ENCODE measurements around the gene IQSEC1. TPM values are rescaled to one million over a fixed set of nuclear protein-coding genes. Genes with fewer than 3 reads are reported as not detected.

IQSEC1 gene
- polyA plus RNA-seq, 4 donors = 1.1 to 24.8 (median 7.8) TPM

GRCh38 chr3:13083898-13084297, 10.7 kb upstream of the IQSEC1 start:
- FAIRE-seq = no peak
- 72 to 80% (median 74%) methylated on average over 8 of the region's 8 CpGs for WGBS, 3 donors
- no peak for DNase-seq

GRCh38 chr3:13083254-13083653, 10.0 kb upstream of the IQSEC1 start:
- H3K4me3 ChIP-seq (ENCODE audit: low read depth in 1 of 3, low read length in 3 of 3) = no peak overlapping the region
- H3K36me3 ChIP-seq (ENCODE audit: control insufficient read depth in 3 of 3, insufficient read depth in 2 of 3, low read depth in 1 of 3, low read length in 3 of 3) = no peaks in the 10 kb centered on the region
- H3K27me3 ChIP-seq (ENCODE audit: control insufficient read depth in 3 of 3, insufficient read depth in 3 of 3, low read length in 3 of 3) = peaks cover 0 to 9% (median 0%) of the 10 kb centered on the region in 3 donors
- FAIRE-seq (no peak), DNase-seq (no peak)
- no peaks in the 10 kb centered on the region for H3K4me1 ChIP-seq (ENCODE audit: control insufficient read depth in 3 of 3, insufficient read depth in 2 of 3, low read depth in 1 of 3, low read length in 2 of 3)
- no peaks in the 10 kb centered on the region for H3K9me3 ChIP-seq (ENCODE audit: control insufficient read depth in 2 of 2, insufficient read depth in 1 of 2, low read depth in 1 of 2, low read length in 1 of 2)
- WGBS, 3 donors = 70 to 92% (median 86%) methylated on average over 6 of the region's 6 CpGs
- H3K27ac ChIP-seq (ENCODE audit: low read depth in 1 of 3, low read length in 2 of 3) = no peak overlapping the region

More at GRCh38 chr3:13083898-13084297, 10.7 kb upstream of the IQSEC1 start:
- Histone ChIP-seq H3K27ac (ENCODE audit: low read depth in 1 of 3, low read length in 2 of 3) (no peak overlapping the region), H3K9me3 (ENCODE audit: control insufficient read depth in 2 of 2, insufficient read depth in 1 of 2, low read depth in 1 of 2, low read length in 1 of 2) (no peaks in the 10 kb centered on the region), H3K4me1 (ENCODE audit: control insufficient read depth in 3 of 3, insufficient read depth in 2 of 3, low read depth in 1 of 3, low read length in 2 of 3) (no peaks in the 10 kb centered on the region), H3K27me3 (ENCODE audit: control insufficient read depth in 3 of 3, insufficient read depth in 3 of 3, low read length in 3 of 3) (peaks cover 0 to 9% (median 0%) of the 10 kb centered on the region in 3 donors), H3K4me3 (ENCODE audit: low read depth in 1 of 3, low read length in 3 of 3) (no peak overlapping the region), H3K36me3 (ENCODE audit: control insufficient read depth in 3 of 3, insufficient read depth in 2 of 3, low read depth in 1 of 3, low read length in 3 of 3) (no peaks in the 10 kb centered on the region)

DNA sequence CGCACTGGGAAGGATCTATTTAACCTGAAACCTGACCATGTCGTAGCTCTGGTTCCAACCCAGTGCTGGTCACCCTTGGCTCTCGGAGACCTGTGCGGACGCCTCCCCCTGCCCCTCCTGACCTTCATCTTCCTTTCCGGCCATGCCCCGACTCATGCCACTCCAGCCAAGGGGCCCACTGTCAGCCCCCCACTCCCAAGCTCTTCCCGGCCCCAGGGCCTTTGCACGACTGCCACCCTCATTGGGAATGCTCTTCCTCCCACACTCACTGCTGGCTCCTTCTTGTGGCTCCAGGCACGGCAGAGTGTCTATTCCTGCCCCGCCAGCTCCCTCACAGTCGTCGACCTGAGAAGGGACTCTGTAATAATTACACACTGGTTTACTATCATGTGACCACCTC, 9.4 kb upstream of the IQSEC1 start:
- FAIRE-seq (no peak), DNase-seq (no peak)
- H3K27me3 ChIP-seq (ENCODE audit: control insufficient read depth in 3 of 3, insufficient read depth in 3 of 3, low read length in 3 of 3) = peaks cover 0 to 13% (median 3%) of the 10 kb centered on the region in 3 donors
- H3K36me3 ChIP-seq (ENCODE audit: control insufficient read depth in 3 of 3, insufficient read depth in 2 of 3, low read depth in 1 of 3, low read length in 3 of 3) = no peaks in the 10 kb centered on the region
- no peak overlapping the region for H3K27ac ChIP-seq (ENCODE audit: low read depth in 1 of 3, low read length in 2 of 3)
- no peaks in the 10 kb centered on the region for H3K9me3 ChIP-seq (ENCODE audit: control insufficient read depth in 2 of 2, insufficient read depth in 1 of 2, low read depth in 1 of 2, low read length in 1 of 2)
- 80 to 87% (median 86%) methylated on average over 13 of the region's 13 CpGs for WGBS, 3 donors
- no peaks in the 10 kb centered on the region for H3K4me1 ChIP-seq (ENCODE audit: control insufficient read depth in 3 of 3, insufficient read depth in 2 of 3, low read depth in 1 of 3, low read length in 2 of 3)
- H3K4me3 ChIP-seq (ENCODE audit: low read depth in 1 of 3, low read length in 3 of 3) = no peak overlapping the region

- Histone ChIP-seq H3K36me3 (ENCODE audit: control insufficient read depth in 3 of 3, insufficient read depth in 2 of 3, low read depth in 1 of 3, low read length in 3 of 3) (no peaks in the 10 kb centered on the region), H3K4me3 (ENCODE audit: low read depth in 1 of 3, low read length in 3 of 3) (no peak overlapping the region), H3K27me3 (ENCODE audit: control insufficient read depth in 3 of 3, insufficient read depth in 3 of 3, low read length in 3 of 3) (peaks cover 0 to 13% (median 3%) of the 10 kb centered on the region in 3 donors), H3K27ac (ENCODE audit: low read depth in 1 of 3, low read length in 2 of 3) (no peak overlapping the region), H3K4me1 (ENCODE audit: control insufficient read depth in 3 of 3, insufficient read depth in 2 of 3, low read depth in 1 of 3, low read length in 2 of 3) (no peaks in the 10 kb centered on the region), H3K9me3 (ENCODE audit: control insufficient read depth in 2 of 2, insufficient read depth in 1 of 2, low read depth in 1 of 2, low read length in 1 of 2) (no peaks in the 10 kb centered on the region)
- DNase-seq = no peak
- 42 to 75% (median 65%) methylated on average over 23 of the region's 23 CpGs for WGBS, 3 donors
- FAIRE-seq = no peak
These were observed 8.6 kb upstream of the IQSEC1 start for GRCh38 chr3:13081603-13082360.

DNA sequence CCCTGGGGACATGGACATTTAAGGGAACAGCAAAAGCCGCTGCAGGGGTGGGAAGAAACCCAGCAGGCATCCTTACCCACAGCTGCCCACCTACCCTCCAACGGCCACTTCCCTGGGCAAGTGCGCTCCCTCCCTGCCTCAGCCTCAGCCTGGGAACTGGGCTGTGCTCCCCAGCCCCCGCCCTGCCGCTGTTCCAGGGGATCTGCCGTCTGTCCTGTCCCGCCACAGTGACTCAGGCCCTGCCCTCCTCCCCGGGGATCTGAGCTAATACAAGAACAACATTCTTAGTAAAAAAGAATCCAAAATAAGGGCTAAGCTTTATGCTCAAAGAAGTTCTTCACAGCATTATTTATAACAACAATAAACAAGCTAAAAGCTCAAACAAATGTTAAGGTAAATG, 7.4 kb upstream of the IQSEC1 start:
- Histone ChIP-seq H3K27ac (ENCODE audit: low read depth in 1 of 3, low read length in 2 of 3) (no peak overlapping the region), H3K4me3 (ENCODE audit: low read depth in 1 of 3, low read length in 3 of 3) (no peak overlapping the region), H3K9me3 (ENCODE audit: control insufficient read depth in 2 of 2, insufficient read depth in 1 of 2, low read depth in 1 of 2, low read length in 1 of 2) (no peaks in the 10 kb centered on the region), H3K36me3 (ENCODE audit: control insufficient read depth in 3 of 3, insufficient read depth in 2 of 3, low read depth in 1 of 3, low read length in 3 of 3) (no peaks in the 10 kb centered on the region), H3K4me1 (ENCODE audit: control insufficient read depth in 3 of 3, insufficient read depth in 2 of 3, low read depth in 1 of 3, low read length in 2 of 3) (no peaks in the 10 kb centered on the region), H3K27me3 (ENCODE audit: control insufficient read depth in 3 of 3, insufficient read depth in 3 of 3, low read length in 3 of 3) (peaks cover 0 to 22% (median 3%) of the 10 kb centered on the region in 3 donors)
- 54 to 62% (median 58%) methylated on average over 8 of the region's 8 CpGs for WGBS, 3 donors
- DNase-seq = no peak
- FAIRE-seq = no peak

- no peak for DNase-seq
- H3K4me1 ChIP-seq (ENCODE audit: control insufficient read depth in 3 of 3, insufficient read depth in 2 of 3, low read depth in 1 of 3, low read length in 2 of 3) = no peaks in the 10 kb centered on the region
- no peak for FAIRE-seq
- H3K27me3 ChIP-seq (ENCODE audit: control insufficient read depth in 3 of 3, insufficient read depth in 3 of 3, low read length in 3 of 3) = peaks cover 0 to 22% (median 3%) of the 10 kb centered on the region in 3 donors
- no peak overlapping the region for H3K27ac ChIP-seq (ENCODE audit: low read depth in 1 of 3, low read length in 2 of 3)
- H3K9me3 ChIP-seq (ENCODE audit: control insufficient read depth in 2 of 2, insufficient read depth in 1 of 2, low read depth in 1 of 2, low read length in 1 of 2) = no peaks in the 10 kb centered on the region
- H3K4me3 ChIP-seq (ENCODE audit: low read depth in 1 of 3, low read length in 3 of 3) = no peak overlapping the region
- H3K36me3 ChIP-seq (ENCODE audit: control insufficient read depth in 3 of 3, insufficient read depth in 2 of 3, low read depth in 1 of 3, low read length in 3 of 3) = no peaks in the 10 kb centered on the region
- 65 to 81% (median 73%) methylated on average over 3 of the region's 3 CpGs for WGBS, 3 donors
These were observed 6.8 kb upstream of the IQSEC1 start for GRCh38 chr3:13080026-13080425.

- no peaks in the 10 kb centered on the region for H3K36me3 ChIP-seq (ENCODE audit: control insufficient read depth in 3 of 3, insufficient read depth in 2 of 3, low read depth in 1 of 3, low read length in 3 of 3)
- WGBS, 3 donors = 83 to 91% (median 87%) methylated on average over 7 of the region's 7 CpGs
- no peaks in the 10 kb centered on the region for H3K4me1 ChIP-seq (ENCODE audit: control insufficient read depth in 3 of 3, insufficient read depth in 2 of 3, low read depth in 1 of 3, low read length in 2 of 3)
- no peak for FAIRE-seq
- H3K9me3 ChIP-seq (ENCODE audit: control insufficient read depth in 2 of 2, insufficient read depth in 1 of 2, low read depth in 1 of 2, low read length in 1 of 2) = no peaks in the 10 kb centered on the region
- peaks cover 0 to 25% (median 3%) of the 10 kb centered on the region in 3 donors for H3K27me3 ChIP-seq (ENCODE audit: control insufficient read depth in 3 of 3, insufficient read depth in 3 of 3, low read length in 3 of 3)
- H3K27ac ChIP-seq (ENCODE audit: low read depth in 1 of 3, low read length in 2 of 3) = no peak overlapping the region
- H3K4me3 ChIP-seq (ENCODE audit: low read depth in 1 of 3, low read length in 3 of 3) = no peak overlapping the region
- no peak for DNase-seq
These were observed 6.3 kb upstream of the IQSEC1 start for GRCh38 chr3:13079510-13079909.

DNA sequence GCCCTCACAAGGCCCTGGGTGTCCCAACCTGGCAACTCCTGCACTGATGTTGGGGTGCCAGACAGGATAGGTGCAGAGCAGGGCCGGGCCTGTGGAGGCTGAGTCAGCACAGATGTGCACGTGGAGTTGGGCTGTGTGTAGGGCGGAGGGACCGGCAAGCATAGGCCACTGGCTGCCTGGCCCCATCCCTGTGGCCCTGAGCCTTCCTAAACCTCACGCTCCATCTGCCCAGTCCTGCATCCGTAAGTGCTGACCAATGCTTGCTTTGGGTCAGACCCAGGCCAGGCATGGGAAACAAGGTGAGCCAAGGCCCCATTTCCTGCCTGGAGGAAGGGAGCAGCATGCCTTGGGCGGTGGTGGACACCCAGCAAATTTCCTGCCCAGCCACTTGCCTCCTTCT, 5.8 kb upstream of the IQSEC1 start:
- FAIRE-seq = no peak
- Histone ChIP-seq H3K27me3 (ENCODE audit: control insufficient read depth in 3 of 3, insufficient read depth in 3 of 3, low read length in 3 of 3) (peaks cover 0 to 30% (median 3%) of the 10 kb centered on the region in 3 donors), H3K4me1 (ENCODE audit: control insufficient read depth in 3 of 3, insufficient read depth in 2 of 3, low read depth in 1 of 3, low read length in 2 of 3) (no peaks in the 10 kb centered on the region), H3K9me3 (ENCODE audit: control insufficient read depth in 2 of 2, insufficient read depth in 1 of 2, low read depth in 1 of 2, low read length in 1 of 2) (no peaks in the 10 kb centered on the region), H3K36me3 (ENCODE audit: control insufficient read depth in 3 of 3, insufficient read depth in 2 of 3, low read depth in 1 of 3, low read length in 3 of 3) (no peaks in the 10 kb centered on the region), H3K4me3 (ENCODE audit: low read depth in 1 of 3, low read length in 3 of 3) (no peak overlapping the region), H3K27ac (ENCODE audit: low read depth in 1 of 3, low read length in 2 of 3) (no peak overlapping the region)
- DNase-seq = no peak
- WGBS, 3 donors = 62 to 80% (median 72%) methylated on average over 7 of the region's 7 CpGs

All from small intestine (tissue), 7 donors.